GM19397 (cell line): ENCODE measurements around the gene KAT7.
"Not testable (repeated sequence)": the region's sequence is repeated elsewhere in the genome, so short reads cannot be mapped to it uniquely, and the experiment has no call there.

Experiments
- ATAC-seq: cut with Tn5 transposase; IDR thresholded peaks from one replicate; pipeline ENCODE4 v1.9.1; 2021; ENCODE audit warnings: mild to moderate bottlenecking, moderate library complexity; ENCODE audit not compliant: unreplicated experiment

Gene KAT7

DNA sequence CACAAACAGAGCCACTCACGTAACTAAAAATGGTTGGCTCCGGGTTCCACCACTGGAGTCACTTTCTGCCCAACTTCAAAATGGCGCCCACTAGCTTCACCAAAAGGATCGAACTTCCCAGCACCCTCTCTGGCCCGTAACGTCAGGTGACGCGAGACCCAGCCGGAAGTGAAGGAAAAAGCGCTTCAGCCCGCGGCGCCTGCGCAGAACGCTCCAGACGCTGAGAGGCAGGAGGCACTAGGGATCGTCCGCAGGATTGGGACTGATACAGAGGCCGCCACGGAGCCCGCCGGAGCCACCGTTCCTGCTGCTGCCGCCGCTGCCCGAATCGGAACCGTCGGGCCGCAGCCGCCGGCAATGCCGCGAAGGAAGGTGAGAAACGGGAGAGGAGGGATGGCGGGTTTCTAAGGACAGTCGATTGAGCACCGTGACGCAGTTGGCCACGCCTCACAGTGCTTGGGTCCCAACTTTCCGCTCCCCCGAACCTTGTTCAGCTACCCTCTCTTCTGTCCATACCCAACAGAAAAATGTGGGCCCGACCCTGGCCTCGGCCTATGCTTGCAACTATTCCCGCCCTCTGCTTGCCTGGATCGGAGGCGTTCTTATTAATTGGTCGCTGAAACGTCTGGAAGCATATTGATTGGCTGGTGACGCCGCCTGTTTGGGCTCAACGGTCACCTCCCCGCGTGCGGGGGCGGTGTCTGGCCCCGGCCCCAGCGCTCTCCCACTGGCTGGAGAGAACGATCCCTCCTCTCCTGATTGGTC is at the start of gene KAT7:
Gene KAT7, plus strand, starts transcription at position 204 of the 765 bp plus-strand sequence. Its CDS starts 154 bp downstream, at position 358.
- peak; percentile 89 for ATAC-seq

DNA sequence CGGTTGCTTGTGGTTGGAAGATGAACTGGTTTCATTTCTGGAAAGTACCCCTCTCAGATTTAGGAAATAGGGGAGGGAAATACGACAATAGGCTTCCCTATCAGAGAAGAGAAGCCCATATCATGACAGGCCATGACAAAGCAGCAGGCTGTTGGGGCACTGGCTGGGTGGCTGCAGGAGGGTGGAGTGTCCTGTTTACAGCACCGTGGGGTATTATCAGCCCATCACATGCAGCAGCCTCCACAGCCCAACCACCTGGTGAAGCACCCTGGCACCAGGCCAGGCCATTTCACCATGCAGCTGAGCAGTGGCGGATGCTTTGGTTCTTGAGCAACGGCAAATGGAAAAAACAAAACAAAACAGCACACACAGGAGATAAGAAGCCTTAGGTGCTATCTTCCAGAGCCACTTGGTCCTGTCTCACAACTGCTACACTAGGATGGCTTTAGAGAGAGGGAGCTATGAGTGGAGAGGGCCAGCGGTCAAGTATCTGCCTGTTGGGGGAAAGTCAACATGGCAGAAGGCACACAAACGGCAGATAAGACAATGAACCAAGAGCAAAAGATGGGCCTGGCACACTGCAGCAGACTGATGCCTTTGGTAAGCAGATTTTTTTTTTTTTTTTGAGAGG is 48.7 kb upstream of the KAT7 start:
- peak; percentile 63 for ATAC-seq

DNA sequence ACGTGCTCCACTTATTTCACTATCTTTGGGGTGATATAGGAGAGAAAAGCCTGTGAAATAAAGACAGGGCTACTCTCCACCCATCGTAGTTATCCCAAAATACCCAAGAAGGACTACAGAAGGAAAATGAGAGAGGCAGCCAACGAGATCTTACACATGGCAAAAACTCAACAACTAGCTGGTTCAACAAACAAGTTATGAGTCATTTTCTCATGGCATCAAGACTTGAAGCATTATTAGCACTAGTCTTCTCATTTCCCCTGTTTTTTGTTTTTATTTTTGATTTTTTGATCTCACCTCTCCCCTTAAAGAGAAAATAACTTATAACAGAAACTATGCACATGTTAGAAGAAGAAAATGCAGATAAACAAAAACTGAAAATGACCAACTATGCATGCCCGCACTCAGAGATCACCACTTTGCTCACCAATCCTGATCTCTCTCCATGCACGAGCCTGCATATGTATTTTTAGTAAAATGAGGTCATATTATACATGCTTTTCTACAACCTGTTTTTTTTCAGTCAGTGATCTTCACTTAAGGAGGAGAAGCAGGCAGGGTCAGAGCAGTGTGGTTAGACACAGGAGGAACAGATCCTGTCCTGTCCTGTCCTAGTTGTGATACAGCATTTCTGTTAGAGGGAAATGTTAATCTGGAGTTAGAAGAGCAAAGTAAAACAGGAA is 47.3 kb upstream of the KAT7 start:
- ATAC-seq: no peak

DNA sequence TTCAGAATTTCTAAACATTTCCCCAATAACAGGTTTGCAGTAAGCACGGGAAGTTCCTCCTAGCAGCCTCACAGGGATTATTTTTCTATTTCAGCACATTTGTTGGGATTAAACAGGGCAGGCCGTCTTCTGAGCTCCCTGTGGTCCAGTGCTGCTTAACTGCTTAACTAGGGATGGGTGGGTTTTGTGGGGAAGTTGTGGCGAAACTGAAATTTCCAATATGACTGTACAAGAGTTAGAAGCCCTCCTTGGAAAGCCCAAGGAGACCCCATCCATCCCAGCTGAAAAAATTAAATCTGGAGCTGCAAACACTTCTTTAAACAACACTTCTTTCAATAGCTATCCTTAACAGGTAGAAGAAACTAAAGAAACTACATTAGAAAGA is 46.8 kb upstream of the KAT7 start:
- ATAC-seq: no peak

DNA sequence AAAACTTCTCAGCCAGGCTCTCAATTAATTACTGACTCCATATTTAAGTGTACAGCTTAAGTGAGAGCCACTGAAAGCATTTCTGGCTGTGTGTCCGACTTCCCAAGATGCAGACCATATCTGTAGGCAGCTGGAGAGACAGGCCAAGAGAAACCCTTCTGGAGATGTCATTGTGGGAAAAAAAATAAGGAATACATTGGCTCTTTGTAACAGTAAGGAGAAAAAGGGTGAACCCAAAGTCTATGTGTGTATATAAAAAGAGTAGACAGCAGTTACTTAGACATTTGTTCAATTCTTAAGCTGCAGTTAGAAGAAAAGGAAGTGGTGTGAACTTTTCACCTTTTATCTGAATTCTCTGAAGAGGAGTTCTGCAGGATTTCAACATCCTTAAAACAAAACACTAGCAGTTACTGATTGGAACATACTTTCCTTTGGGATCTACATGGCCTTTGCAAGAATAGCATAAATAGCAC is 46.3 kb upstream of the KAT7 start:
- no peak for ATAC-seq

DNA sequence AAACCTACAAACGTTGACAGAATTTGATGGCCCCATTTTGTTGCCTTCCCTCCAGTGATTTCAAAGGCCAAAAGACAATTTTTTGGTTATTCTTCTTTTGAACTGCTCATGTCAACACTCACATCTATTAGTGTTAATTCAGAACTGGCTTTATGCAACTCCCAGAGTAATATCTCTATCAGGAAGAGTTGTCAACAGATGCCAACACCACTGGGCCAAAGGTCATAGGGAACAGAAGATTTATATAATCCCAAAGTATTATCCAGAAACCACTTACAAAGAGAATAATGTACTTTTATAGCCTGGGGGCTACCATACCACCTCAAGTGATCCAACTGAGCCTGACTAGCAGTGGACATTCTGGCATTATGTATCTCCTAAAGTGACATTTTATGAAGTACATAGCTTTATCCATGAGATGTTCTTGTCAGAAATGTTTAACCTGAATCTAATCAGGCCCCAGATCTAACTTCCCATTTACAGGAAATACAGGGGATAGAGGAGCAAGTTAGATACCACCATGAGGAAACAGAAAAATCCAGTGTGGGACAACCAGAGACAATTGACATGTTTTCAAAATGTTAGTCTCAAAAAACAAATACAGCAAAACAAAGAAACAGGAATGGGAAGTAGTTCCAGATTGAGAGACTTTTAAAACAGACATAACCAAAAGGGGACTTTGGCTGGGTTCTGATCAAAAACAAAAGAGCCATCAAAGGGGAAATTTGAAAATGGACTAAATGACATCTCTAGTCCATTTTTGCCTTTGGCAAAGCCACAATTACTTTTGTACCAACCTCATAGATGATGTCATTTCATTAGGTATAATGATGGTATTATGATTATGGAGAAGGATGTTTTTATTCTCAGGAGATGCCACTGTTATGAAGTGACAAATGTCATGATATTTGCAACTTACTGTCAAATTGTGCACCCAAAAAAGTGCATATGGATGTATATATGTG is 43.0 kb upstream of the KAT7 start:
- ATAC-seq: no peak

DNA sequence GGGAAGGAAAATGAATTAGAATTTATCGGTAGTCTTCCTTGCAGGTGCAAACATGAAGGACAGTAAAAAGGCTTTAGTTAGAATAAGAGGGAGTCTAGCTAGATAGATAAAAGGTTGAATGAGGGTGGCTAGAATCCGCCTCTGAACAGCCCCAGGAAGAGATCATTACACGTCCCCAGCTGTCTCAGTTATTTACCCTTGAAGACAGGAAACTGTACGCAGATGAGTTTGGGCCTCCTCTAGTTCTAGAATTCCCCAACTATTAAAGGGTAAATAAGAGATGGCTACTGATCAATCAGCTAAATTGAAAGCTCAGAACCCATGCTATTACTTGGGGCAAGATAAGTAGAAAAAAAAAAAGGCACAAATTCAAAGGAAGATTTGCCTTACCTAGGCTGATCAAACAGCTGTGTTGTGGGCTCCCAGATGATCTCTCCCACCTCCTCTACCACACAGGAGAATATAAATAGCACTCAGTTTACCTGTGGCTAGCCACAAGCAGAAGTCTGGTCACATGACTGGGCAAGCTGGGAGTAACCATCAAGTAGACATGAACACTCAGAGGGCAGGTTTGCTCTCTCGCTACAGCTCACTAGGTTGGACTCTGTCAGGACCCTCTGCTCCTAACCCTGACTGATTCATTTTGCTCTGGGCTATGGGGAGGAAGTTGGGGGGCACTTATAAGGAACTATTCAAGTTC is 41.5 kb upstream of the KAT7 start:
- ATAC-seq: peak; percentile 63

DNA sequence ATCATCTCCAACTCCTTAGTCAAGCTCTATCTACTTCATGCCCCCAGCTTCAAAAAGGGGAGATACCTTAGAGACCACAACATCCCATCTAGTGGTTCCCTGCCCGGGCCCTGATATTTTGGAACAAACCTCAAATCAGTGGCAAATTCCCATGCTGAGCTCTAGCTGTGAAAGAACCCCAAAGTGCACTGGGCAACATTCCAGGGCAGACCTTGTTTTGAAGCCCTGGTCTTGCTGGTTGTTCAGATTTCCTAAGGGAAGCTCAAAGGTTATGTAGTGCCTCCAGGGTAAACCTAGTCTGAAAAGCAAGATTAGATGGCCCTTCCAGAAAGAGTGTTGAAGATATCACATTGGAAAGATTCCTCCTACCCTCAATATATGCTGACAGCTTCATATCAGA is 40.8 kb upstream of the KAT7 start:
- ATAC-seq: no peak

DNA sequence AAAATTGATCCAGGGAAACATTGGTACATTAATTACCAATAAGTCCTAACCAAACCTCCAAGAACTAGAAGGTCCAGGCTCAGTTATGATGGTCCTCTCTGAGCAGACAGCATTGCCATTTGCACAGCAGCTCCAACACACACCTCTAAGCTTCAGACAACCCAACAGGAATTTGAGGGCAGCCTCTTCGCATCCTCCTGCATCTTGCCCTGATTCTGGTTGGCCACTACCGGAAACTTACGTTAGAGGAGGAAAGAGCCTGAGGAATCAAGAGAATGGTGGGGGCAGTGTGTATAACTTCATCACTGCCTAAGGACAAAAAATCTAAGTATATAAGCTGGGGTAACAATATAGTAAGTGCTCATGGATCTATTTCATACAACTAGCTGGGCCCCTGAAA is 40.3 kb upstream of the KAT7 start:
- ATAC-seq: no peak

DNA sequence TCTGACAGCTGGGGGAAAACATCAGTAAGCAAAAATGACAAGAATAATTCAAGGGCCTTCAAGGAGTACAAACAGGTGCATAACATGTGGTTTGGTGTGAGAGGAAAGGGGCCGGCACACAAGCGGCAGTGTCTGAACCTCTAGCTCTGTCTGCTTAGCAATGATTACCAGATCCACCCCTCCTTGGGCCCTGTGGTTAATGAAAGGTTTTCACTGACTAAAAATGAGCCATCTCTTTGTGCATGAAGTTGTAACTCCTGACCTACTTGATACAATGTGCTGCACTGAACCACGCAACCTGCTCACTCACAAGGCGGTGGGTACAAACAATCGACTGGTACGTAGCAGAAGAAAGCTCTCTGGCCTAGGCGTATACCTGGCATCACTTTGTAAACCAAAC is 39.7 kb upstream of the KAT7 start:
- ATAC-seq: peak; percentile 70

DNA sequence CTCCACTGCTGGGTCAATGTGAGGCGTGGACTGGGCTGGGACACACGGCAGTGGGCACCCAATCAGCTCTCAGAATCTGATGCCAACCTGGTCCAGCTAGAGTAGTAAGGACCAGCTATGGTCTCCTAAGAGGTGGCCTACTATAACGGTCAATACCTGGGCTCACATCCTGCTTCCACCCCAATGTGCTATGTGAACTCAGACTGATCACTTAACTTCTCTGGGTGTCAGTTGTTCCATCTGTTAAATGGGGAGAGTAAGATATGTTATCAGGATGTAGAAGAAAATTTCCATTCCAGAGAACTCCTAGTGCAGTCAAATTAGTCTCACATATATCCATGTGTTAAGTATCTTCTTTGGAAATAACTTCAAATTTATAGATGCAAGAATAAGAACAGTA is 38.8 kb upstream of the KAT7 start:
- no peak for ATAC-seq

DNA sequence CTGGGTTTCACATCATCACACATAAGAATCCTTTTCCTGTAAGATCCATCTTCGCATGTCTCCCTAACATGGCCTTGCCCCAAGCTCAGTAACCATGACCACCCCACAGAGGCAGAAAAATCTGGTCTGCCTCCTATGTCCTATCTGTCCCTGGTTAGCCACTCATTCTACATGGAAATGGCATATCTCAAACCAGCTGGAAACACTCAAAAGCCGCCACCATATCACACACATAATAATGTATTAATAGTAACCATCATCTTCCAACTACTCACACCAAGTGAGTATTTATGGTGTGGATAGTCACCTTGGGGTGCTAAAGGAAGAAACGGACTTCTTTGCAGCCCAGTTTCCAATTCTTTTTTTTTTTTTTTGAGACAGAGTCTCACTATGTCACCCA is 36.0 kb upstream of the KAT7 start:
- no peak for ATAC-seq

DNA sequence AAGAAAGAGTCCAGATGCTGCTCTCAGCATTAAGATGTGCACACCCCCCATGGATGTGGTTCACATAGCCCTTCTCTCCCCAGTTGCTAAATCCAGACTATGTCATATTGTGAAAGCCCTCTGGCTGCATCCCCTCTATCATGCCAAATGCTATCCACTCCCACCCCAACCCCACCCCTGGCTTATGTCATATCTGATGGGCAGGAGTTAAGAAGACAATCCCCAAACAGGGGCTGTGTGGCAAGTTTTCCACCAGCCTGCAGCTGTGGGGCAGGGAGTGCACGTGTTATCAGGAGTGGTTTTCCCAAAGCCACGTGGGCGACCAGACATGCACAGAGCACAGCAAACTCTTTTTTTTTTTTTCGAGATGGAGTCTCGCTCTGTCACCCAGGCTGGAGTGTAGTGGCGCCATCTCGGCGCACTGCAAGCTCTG is 34.5 kb upstream of the KAT7 start:
- no peak for ATAC-seq

DNA sequence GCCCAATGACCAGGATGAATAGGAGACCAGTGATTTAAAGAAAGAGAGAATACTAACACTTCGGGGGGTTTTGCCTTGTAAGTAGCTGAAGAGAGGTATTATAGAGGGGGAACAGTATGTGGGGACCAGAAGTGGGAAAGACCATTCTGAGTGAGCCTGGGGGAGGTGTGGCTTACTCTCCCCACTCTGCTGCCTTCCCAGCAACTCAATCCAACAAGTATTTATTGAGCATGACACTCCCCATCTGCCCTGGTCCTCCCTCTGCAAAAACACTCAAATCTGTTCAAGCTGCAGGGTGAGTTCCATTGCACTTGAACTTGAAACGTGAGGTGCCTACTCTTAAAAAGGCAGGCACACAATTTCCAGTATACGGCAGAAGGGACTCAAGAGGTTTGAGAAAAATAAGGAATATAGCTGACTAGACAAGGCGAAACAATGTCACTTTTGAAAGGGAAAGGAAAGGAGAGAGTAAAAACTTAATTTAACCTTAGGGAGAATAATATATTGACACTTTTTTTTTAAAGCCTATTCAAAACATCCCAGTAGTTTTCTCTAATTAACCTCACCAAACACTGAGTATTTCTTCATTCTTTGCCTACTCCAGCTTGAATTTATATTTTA is 32.7 kb upstream of the KAT7 start:
- ATAC-seq: no peak

DNA sequence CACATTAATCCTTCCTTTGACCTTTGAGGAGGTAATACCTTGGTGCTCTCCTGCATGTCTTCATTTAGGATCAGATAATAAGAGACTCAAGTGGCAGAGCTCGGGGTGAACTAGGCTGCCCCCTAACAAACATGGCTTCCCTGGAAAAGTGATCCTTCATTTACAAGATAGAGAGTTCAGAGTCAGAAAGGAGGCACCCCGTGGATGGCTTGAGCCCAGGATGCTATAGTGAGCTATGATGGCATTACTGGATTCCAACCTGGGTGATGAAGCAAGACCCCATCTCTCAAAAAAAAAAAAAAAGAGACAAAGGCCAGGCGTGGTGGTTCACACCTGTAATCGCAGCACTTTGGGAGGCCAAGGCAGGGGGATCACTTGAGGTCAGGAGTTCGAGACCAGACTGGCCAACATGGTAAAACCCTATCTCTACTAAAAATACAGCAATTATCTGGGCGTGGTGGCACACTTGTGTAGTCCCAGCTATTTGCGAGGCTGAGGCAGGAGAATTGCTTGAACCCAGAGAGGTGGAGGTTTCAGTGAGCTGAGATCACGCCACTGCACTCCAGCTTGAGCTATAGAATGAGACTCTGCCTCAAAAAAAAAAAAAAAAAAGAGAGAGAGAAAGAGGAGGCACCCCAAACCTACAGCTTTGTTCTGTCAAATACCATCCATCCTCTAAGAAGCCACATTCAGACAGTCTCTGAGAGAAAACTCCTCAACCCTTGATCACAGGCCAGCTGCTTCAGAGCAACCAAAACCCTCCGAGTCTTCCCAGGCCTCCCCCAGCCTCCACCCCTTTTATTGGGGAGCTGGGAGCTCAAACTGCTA is 31.9 kb upstream of the KAT7 start:
- ATAC-seq: no peak

DNA sequence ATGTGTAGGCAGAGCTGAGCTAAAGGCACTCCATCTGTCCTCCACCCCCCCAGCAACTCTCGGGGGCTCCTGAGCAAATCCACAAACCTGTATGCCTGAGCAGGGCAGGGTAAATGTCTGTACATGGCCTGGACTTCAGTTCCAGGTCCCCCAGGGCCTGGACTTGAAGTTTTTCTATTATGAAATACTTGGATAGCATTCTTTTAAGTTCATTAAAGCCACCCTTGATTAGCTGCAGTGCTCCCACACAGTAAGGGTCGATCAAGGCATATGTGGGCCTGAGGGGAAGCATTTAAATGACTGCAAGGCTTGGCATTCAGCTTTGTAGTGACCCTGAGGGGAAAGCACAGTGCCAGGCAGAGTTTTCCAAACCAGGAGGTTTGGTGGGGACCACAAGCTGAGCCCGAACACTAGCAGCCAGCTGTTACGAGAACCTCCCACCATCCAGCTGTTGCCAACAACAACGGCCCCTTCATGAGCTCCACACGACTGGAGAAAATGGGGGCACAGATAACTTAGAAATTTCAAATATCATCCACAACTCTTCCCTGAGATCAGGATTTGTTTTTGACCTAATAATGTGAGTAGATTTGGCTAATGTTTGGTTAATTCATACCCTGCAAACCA is 31.2 kb upstream of the KAT7 start:
- ATAC-seq: no peak

DNA sequence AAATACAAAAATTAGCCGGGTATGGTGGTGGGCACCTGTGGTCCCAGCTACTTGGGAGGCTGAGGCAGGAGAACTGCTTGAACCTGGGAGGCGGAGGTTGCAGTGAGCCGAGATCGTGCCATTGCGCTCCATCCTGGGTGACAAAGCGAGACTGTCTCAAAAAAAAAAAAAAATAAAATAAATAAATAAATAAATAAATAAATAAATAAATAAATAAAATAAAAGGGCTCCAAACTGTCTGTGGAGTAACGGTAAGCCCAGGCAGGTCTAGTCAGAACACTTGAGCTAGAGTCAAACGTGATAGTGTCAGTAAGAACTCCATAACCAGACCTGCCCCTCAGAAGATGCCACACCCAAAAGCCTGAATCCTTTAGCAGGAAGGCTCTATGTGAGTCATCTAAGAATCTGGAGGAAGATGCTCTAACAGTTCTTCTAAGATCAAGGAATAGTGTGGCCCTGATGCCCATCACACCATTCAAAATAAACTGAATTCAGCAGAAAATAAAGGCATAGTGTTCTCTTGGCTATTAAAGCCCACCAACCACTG is 29.9 kb upstream of the KAT7 start:
- not testable (repeated sequence) for ATAC-seq

DNA sequence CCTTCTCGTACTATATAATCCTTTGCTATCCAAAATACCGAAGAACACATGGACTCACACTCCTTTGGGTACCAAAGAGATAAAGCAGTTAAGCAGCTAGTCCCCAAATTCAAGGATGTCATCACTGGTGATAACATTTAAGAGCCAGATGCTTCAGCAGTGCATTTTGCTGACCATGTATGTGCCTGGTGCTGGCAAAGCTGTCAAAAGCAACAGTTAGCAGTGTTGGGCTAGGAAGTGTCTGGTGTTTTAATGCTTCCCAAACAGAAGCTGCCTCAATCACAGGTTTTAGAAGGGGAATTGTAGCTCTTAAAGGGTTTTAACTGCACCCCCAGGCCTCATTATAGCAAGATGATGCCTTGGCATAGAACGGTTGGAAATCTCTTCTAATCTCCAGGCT is 29.3 kb upstream of the KAT7 start:
- ATAC-seq: no peak
